PC-3 (cell line): ENCODE results near the gene LRRC45. TPM values are rescaled to one million over a fixed set of nuclear protein-coding genes. Genes with fewer than 3 reads are reported as not detected.
A peak's percentile ranks its signal among the peaks of the same experiment; 100 is the strongest.

ENCODE experiments used
- ATAC-seq: fragments of 200-7000 bp; cut with Tn5 transposase; 2 replicates; pipeline ENCODE4 v1.9.1; 2020; ENCODE audit warnings: mild to moderate bottlenecking, moderate library complexity
- BruUV-seq: library from RNA; stranded (reverse); fragments of 400-500 nt; replicated peaks from 2 replicates; lab custom pipeline; 2021; lab: Mats Ljungman, UMichigan
- CTCF ChIA-PET: fragments of 300-600 bp; sonication (Branson Sonifier 250); formaldehyde crosslinking; loops from one replicate; lab custom pipeline; 2022; ENCODE audit warnings: antibody characterized with exemption; lab: Charles Lee
- POLR2A ChIA-PET: fragments of 300-600 bp; sonication (Branson Sonifier 250); formaldehyde crosslinking; loops from one replicate; lab custom pipeline; 2022; ENCODE audit warnings: antibody characterized with exemption; ENCODE audit not compliant: unreplicated experiment; lab: Charles Lee
- DNase-seq: peaks from one replicate; pipeline ENCODE4 v3.0.0-alpha.2; 2015
- H2AFZ ChIP-seq: fragments of 300-600 bp; sonication (generic); 2 replicates; pipeline ENCODE4 v1.6.0; 2016; ENCODE audit warnings: antibody characterized with exemption, low read length
- H3F3A ChIP-seq: fragments of 300-600 bp; sonication (generic); one replicate; pipeline ENCODE4 v1.6.0; 2017; ENCODE audit warnings: antibody characterized with exemption, low read length, control low read depth, mild to moderate bottlenecking; ENCODE audit not compliant: unreplicated experiment
- H3K27ac ChIP-seq: fragments of 300-600 bp; sonication (generic); 2 replicates; pipeline ENCODE4 v1.5.1; 2016; ENCODE audit warnings: mild to moderate bottlenecking, low read length
- H3K27me3 ChIP-seq: fragments of 300-600 bp; sonication (generic); 2 replicates; pipeline ENCODE4 v1.6.1; 2016; ENCODE audit warnings: low read length, mixed read lengths
- H3K36me3 ChIP-seq: fragments of 300-600 bp; sonication (generic); 2 replicates; pipeline ENCODE4 v1.6.1; 2016; ENCODE audit warnings: low read depth, mixed run types, low read length, mixed read lengths
- H3K4me1 ChIP-seq: fragments of 300-600 bp; sonication (generic); 2 replicates; pipeline ENCODE4 v1.5.1; 2016; ENCODE audit warnings: low read length; ENCODE audit not compliant: insufficient read depth
- H3K4me2 ChIP-seq: fragments of 300-600 bp; sonication (generic); 2 replicates; pipeline ENCODE4 v1.6.0; 2016; ENCODE audit warnings: low read length
- H3K4me3 ChIP-seq: fragments of 300-600 bp; sonication (generic); 2 replicates; pipeline ENCODE4 v1.5.1; 2016; ENCODE audit warnings: mild to moderate bottlenecking, low read length, mixed read lengths
- H3K79me2 ChIP-seq: fragments of 300-600 bp; sonication (generic); 2 replicates; pipeline ENCODE4 v1.6.1; 2017; ENCODE audit warnings: low read length, mixed read lengths
- H3K9ac ChIP-seq: fragments of 300-600 bp; sonication (generic); 2 replicates; pipeline ENCODE4 v1.6.0; 2016; ENCODE audit warnings: mild to moderate bottlenecking, low read length
- H3K9me2 ChIP-seq: fragments of 300-600 bp; sonication (generic); replicated peaks from 2 replicates; pipeline ENCODE4 v1.6.1; 2016; ENCODE audit warnings: mixed run types, low read length, mixed read lengths
- H3K9me3 ChIP-seq: fragments of 300-600 bp; sonication (generic); 2 replicates; pipeline ENCODE4 v1.6.1; 2016; ENCODE audit warnings: low read length, mixed read lengths
- H4K20me1 ChIP-seq: fragments of 300-600 bp; sonication (generic); 2 replicates; pipeline ENCODE4 v1.6.1; 2016; ENCODE audit warnings: low read length, mixed read lengths
- EZH2 ChIP-seq: fragments of 300-600 bp; sonication (generic); IDR thresholded peaks from one replicate; pipeline ENCODE4 v1.6.1; 2017; ENCODE audit warnings: antibody characterized with exemption, mild to moderate bottlenecking, low read length; ENCODE audit not compliant: unreplicated experiment
- EZH2phosphoT487 ChIP-seq: fragments of 300-600 bp; sonication (generic); IDR thresholded peaks from 2 replicates; pipeline ENCODE4 v1.6.1; 2018; ENCODE audit warnings: mild to moderate bottlenecking, antibody characterized with exemption, low read length, borderline replicate concordance
- intact Hi-C: fragments of 100-400 bp; cut with micrococcal nuclease; formaldehyde crosslinking; loops from 2 replicates; pipeline ENCODE4 v1.9.0; 2023
- total RNA-seq: library from RNA; depleted of rRNA; stranded (reverse); fragments of >200 nt; gene quantifications from 2 replicates; pipeline ENCODE4 v1.2.3, GENCODE V29; 2014
- TF ChIP-seq, protein P1 (sequence below): fragments of 300-600 bp; sonication (generic); conservative IDR thresholded peaks from 2 replicates; pipeline ENCODE4 v1.5.1; 2017; ENCODE audit warnings: antibody characterized with exemption, low read depth, mild to moderate bottlenecking, low read length

LRRC45 gene
- total RNA-seq, 1 experiment from 2014 or later, result 71.5 TPM

DNA sequence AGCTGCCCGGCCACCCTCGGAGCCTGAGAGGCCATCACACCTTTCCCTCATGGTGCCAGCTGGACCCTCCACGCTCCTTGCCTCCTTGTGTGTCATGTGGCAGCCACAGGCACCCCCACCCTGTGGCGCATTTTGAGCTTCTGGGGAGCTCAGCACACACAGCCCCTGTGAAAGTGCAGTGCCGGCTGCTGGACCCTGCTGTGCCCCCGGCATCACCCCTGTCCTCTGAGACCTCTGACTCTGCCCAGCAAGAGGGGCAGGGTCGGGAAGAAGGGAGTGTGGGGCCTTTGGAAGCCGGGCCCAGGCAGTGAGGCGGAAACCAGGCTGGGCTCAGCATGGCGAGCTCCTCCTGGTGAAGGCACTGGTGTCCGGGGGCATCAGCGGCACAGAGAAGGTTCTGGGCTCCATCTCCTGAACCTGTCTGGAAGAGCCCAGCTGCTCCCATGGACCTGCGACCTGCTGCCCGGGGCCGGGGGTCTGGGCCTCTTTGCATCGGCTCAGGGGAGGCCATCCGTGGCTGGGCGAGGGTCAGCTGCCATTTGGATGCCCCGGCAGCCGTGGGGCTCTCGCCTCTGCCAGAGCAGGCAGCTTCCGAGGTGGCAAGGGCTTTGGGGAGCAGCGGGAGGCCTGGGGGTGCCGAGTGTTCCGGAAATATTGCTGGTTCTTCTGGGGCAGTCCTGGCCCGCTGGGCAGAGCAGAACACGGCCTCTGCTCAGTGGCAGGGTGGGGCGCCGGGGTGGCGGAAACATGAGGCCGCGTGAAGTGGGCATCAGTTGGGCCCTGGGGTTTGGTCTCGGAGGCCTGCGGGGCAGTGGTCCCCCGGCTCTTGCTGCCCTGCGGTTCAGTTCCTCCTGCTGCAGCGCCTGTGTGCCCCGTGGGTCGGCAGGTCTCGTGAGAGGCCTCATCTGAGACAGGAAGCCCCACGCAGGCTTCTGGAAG, 18.3 kb upstream of the LRRC45 start:
- Histone ChIP-seq H3K4me2 (0 out of 2 replicates have a peak overlapping the region, but pooled peaks have one; percentile 15), H3K36me3 (no peaks in the 10 kb centered on the region), H3K9me3 (no peaks in the 10 kb centered on the region), H3K9ac (peak overlapping the region; percentile 15; the same call in 1 of the 2 replicates), H3K79me2 (no peaks in the 10 kb centered on the region), H4K20me1 (no peaks in the 10 kb centered on the region), H3K4me1 (peaks cover 21% of the 10 kb centered on the region), H3K27ac (peak overlapping the region; percentile 51), H3F3A (no peaks in the 10 kb centered on the region), H3K27me3 (no peaks in the 10 kb centered on the region), H2AFZ (no peak overlapping the region), H3K9me2 (no peaks in the 10 kb centered on the region), H3K4me3 (no peak overlapping the region)
- DNase-seq (no peak), ATAC-seq (no peak)
- intact Hi-C loops, result no loop called here
- CTCF ChIA-PET, result interaction anchor here (0.8 to 1.5 kb wide), 3 partner anchors 15 to 45 kb away, joined by 3 to 13 read pairs (median 7); partner anchors contain the start of gene CENPX
- POLR2A ChIA-PET, result no interaction called here
- no TSS peak for BruUV-seq
- TF ChIP-seq, protein P1, sequence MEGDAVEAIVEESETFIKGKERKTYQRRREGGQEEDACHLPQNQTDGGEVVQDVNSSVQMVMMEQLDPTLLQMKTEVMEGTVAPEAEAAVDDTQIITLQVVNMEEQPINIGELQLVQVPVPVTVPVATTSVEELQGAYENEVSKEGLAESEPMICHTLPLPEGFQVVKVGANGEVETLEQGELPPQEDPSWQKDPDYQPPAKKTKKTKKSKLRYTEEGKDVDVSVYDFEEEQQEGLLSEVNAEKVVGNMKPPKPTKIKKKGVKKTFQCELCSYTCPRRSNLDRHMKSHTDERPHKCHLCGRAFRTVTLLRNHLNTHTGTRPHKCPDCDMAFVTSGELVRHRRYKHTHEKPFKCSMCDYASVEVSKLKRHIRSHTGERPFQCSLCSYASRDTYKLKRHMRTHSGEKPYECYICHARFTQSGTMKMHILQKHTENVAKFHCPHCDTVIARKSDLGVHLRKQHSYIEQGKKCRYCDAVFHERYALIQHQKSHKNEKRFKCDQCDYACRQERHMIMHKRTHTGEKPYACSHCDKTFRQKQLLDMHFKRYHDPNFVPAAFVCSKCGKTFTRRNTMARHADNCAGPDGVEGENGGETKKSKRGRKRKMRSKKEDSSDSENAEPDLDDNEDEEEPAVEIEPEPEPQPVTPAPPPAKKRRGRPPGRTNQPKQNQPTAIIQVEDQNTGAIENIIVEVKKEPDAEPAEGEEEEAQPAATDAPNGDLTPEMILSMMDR, result no peak
- TF ChIP-seq EZH2phosphoT487 (no peak), EZH2 (no peak)

DNA sequence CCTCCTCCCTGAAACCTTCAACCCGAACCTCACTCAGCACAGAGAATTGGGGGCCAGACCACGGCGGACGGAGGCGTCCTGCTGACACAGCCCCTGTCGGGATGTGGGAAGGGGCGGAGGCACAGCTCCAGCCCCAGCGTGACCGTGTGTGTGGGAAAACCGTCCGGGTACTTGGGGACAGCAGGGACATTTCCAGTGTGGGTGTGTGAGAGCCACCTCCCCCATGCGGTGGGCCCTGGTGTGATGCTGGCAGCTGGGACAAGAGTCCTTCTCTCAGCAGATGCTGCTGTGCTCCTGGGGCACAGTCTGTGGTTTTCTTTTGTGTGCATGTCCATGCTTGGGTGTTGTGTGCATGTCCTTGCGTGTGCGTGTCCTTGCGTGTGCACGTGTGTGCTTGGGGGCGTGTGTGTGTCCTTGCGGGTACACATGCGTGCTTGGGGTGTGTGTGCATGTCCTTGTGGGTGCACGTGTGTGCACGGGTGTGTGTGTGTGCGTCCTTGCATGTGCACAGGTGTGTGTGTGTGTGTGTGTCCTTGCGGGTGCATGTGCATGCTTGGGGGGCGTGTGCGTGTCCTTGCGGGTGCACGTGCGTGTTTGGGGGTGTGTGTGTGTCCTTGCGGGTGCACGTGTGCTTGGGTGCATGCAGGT, 17.3 kb upstream of the LRRC45 start:
- POLR2A ChIA-PET, result no interaction called here
- DNase-seq, result no peak

More for the DNA sequence above, 17.3 kb upstream of the LRRC45 start:
- Histone ChIP-seq H3K27me3 (no peaks in the 10 kb centered on the region), H3K9me2 (no peaks in the 10 kb centered on the region), H3K4me2 (no peak overlapping the region), H2AFZ (no peak overlapping the region), H3K4me3 (no peak overlapping the region), H4K20me1 (no peaks in the 10 kb centered on the region), H3K9ac (no peak overlapping the region), H3K4me1 (peaks cover 21% of the 10 kb centered on the region), H3K36me3 (no peaks in the 10 kb centered on the region), H3K27ac (no peak overlapping the region), H3K79me2 (no peaks in the 10 kb centered on the region), H3K9me3 (no peaks in the 10 kb centered on the region), H3F3A (no peaks in the 10 kb centered on the region)
- BruUV-seq, result no TSS peak
- CTCF ChIA-PET, result no interaction called here
- intact Hi-C loops, result no loop called here
- ATAC-seq, result no peak
- no peak for TF ChIP-seq EZH2
- TF ChIP-seq, protein P1, result no peak
- TF ChIP-seq EZH2phosphoT487, result no peak
